H1 (cell line): ENCODE measurements around the gene PIGBOS1. TPM values are rescaled to one million over a fixed set of nuclear protein-coding genes. Genes with fewer than 3 reads are reported as not detected.

Experiments used
- CTCF ChIA-PET: fragments of 300-600 bp; sonication (Branson Sonifier 250); formaldehyde crosslinking; loops from one replicate; lab custom pipeline; 2021; ENCODE audit not compliant: partially characterized antibody; lab: Charles Lee
- POLR2A ChIA-PET: fragments of 300-600 bp; sonication (Branson Sonifier 250); formaldehyde crosslinking; loops from one replicate; lab custom pipeline; 2021; ENCODE audit warnings: inconsistent platforms; ENCODE audit not compliant: partially characterized antibody; lab: Charles Lee
- DNase-seq, 2 experiments: peaks; one replicate each; pipeline versions ENCODE4 v3.0.0 to v3.0.0-alpha.2; 2010 to 2022; ENCODE audit warnings: low spot score in 2 of 2, low read depth in 1 of 2, mixed read lengths in 1 of 2
- FAIRE-seq: peaks from 2 replicates; lab custom pipeline; 2011; peaks lifted over from hg19 to GRCh38; lab: Jason Lieb, UNC
- H2AFZ ChIP-seq: 2 replicates; pipeline ENCODE4 v1.8.1; 2012; ENCODE audit warnings: low read length, inconsistent platforms
- H2AK5ac ChIP-seq: 2 replicates; pipeline ENCODE4 v1.6.1; 2013; ENCODE audit warnings: low read depth, low read length
- H2BK120ac ChIP-seq: replicated peaks from 2 replicates; pipeline ENCODE3; 2013; ENCODE audit warnings: low read depth, low read length, inconsistent platforms
- H2BK12ac ChIP-seq: 2 replicates; pipeline ENCODE4 v1.6.1; 2013; ENCODE audit warnings: low read depth, low read length
- H2BK15ac ChIP-seq: 2 replicates; pipeline ENCODE4 v1.6.1; 2013; ENCODE audit warnings: low read length
- H2BK20ac ChIP-seq: 2 replicates; pipeline ENCODE4 v1.6.1; 2013; ENCODE audit warnings: low read length
- H2BK5ac ChIP-seq: 2 replicates; pipeline ENCODE4 v1.6.1; 2013; ENCODE audit warnings: low read depth, low read length
- H3K14ac ChIP-seq: 2 replicates; pipeline ENCODE4 v1.6.1; 2013; ENCODE audit warnings: inconsistent platforms; ENCODE audit not compliant: insufficient read length
- H3K18ac ChIP-seq: 2 replicates; pipeline ENCODE4 v1.6.1; 2013; ENCODE audit warnings: low read length; ENCODE audit errors: extremely low read depth
- H3K23ac ChIP-seq: 2 replicates; pipeline ENCODE4 v1.6.1; 2013; ENCODE audit warnings: inconsistent platforms; ENCODE audit not compliant: insufficient read length
- H3K23me2 ChIP-seq: 2 replicates; pipeline ENCODE4 v1.6.1; 2013; ENCODE audit warnings: low read depth, low read length
- H3K27ac ChIP-seq: 2 replicates; pipeline ENCODE4 v1.6.1; 2011; ENCODE audit warnings: low read depth, low read length, inconsistent platforms
- H3K27me3 ChIP-seq, 4 experiments: replicated peaks in 1 of 4; 1 replicate in 1 of 4; 2 replicates in 3 of 4; pipeline versions ENCODE4 v1.6.1 to v1.8.1; 2011 to 2013; ENCODE audit warnings: low read length in 3 of 4, mild to moderate bottlenecking in 3 of 4, inconsistent platforms in 2 of 4, mixed read lengths in 2 of 4, moderate library complexity in 1 of 4; ENCODE audit not compliant: control insufficient read depth in 3 of 4, insufficient read depth in 3 of 4; ENCODE audit errors: extremely low read depth in 1 of 4
- H3K36me3 ChIP-seq, 4 experiments: 2 replicates each; pipeline versions ENCODE4 v1.6.1 to v1.8.1; 2011 to 2013; ENCODE audit warnings: mild to moderate bottlenecking in 4 of 4, low read length in 3 of 4, moderate library complexity in 2 of 4, control low read depth in 1 of 4, inconsistent platforms in 1 of 4; ENCODE audit not compliant: insufficient read depth in 4 of 4, control insufficient read depth in 2 of 4
- H3K4ac ChIP-seq: replicated peaks from 2 replicates; pipeline ENCODE3; 2013; ENCODE audit warnings: low read length, low read depth, mixed read lengths, inconsistent platforms; ENCODE audit not compliant: insufficient read length
- H3K4me1 ChIP-seq, 4 experiments: replicated peaks in 1 of 4; 1 replicate in 1 of 4; 2 replicates in 3 of 4; pipeline versions ENCODE4 v1.6.1 to v1.8.1; 2011 to 2013; ENCODE audit warnings: low read length in 3 of 4, inconsistent platforms in 2 of 4, mixed read lengths in 1 of 4; ENCODE audit not compliant: insufficient read depth in 4 of 4, control insufficient read depth in 3 of 4
- H3K4me2 ChIP-seq, 2 experiments: 2 replicates each; pipeline versions ENCODE4 v1.6.1 to v1.8.1; 2011 to 2013; ENCODE audit warnings: low read depth in 2 of 2, low read length in 2 of 2, control low read depth in 1 of 2, inconsistent platforms in 1 of 2, mild to moderate bottlenecking in 1 of 2; ENCODE audit not compliant: insufficient read depth in 1 of 2
- H3K4me3 ChIP-seq, 4 experiments: fragments of 200-600, 300-600 bp in 1 of 4; sonication (generic), shearing (Covaris generic), sonication (Bioruptor Twin) in 1 of 4; 2 replicates each; pipeline versions ENCODE4 v1.5.1 to v1.8.1; 2011 to 2016; ENCODE audit warnings: low read length in 4 of 4, low read depth in 3 of 4, control low read depth in 2 of 4, inconsistent platforms in 2 of 4, mild to moderate bottlenecking in 2 of 4, mixed read lengths in 1 of 4, moderate library complexity in 1 of 4; ENCODE audit not compliant: insufficient read depth in 2 of 4; ENCODE audit errors: extremely low read depth in 1 of 4
- H3K56ac ChIP-seq: replicated peaks from 2 replicates; pipeline ENCODE3; 2013; ENCODE audit warnings: low read depth, mild to moderate bottlenecking, mixed read lengths, low read length, inconsistent platforms; ENCODE audit not compliant: insufficient read length
- H3K79me1 ChIP-seq: 2 replicates; pipeline ENCODE4 v1.6.1; 2013; ENCODE audit warnings: low read depth, low read length, control low read depth
- H3K79me2 ChIP-seq, 2 experiments: 2 replicates each; pipeline versions ENCODE4 v1.6.1 to v1.8.1; 2012 to 2013; ENCODE audit warnings: low read length in 2 of 2, mild to moderate bottlenecking in 2 of 2, inconsistent platforms in 1 of 2; ENCODE audit not compliant: insufficient read depth in 2 of 2, control insufficient read depth in 1 of 2
- H3K9ac ChIP-seq, 4 experiments: replicated peaks in 1 of 4; 1 replicate in 1 of 4; 2 replicates in 3 of 4; pipeline versions ENCODE4 v1.6.1 to v1.8.1; 2011 to 2013; ENCODE audit warnings: low read depth in 3 of 4, low read length in 3 of 4, control low read depth in 2 of 4, mild to moderate bottlenecking in 2 of 4, moderate library complexity in 2 of 4, inconsistent platforms in 1 of 4; ENCODE audit errors: extremely low read depth in 1 of 4
- H3K9me3 ChIP-seq, 2 experiments: 2 replicates each; pipeline versions ENCODE4 v1.6.1 to v1.8.1; 2012 to 2013; ENCODE audit warnings: mild to moderate bottlenecking in 2 of 2, moderate library complexity in 2 of 2, control low read depth in 1 of 2, inconsistent platforms in 1 of 2, low read depth in 1 of 2, low read length in 1 of 2, mixed read lengths in 1 of 2; ENCODE audit not compliant: insufficient read depth in 2 of 2
- H4K20me1 ChIP-seq, 2 experiments: replicated peaks in 1 of 2; 2 replicates each; pipeline versions ENCODE3 to v1.8.1; 2011 to 2013; ENCODE audit warnings: inconsistent platforms in 2 of 2, low read length in 2 of 2, mild to moderate bottlenecking in 1 of 2; ENCODE audit not compliant: insufficient read depth in 2 of 2, control insufficient read depth in 1 of 2
- H4K5ac ChIP-seq: 2 replicates; pipeline ENCODE4 v1.6.1; 2013; ENCODE audit warnings: low read length, low read depth, mixed read lengths, inconsistent platforms; ENCODE audit not compliant: insufficient read length
- H4K8ac ChIP-seq: 2 replicates; pipeline ENCODE4 v1.8.0; 2013; ENCODE audit warnings: mild to moderate bottlenecking, moderate library complexity, low read length, inconsistent platforms; ENCODE audit not compliant: insufficient read depth; ENCODE audit errors: extremely low read depth
- H4K91ac ChIP-seq: replicated peaks from 2 replicates; pipeline ENCODE3; 2013; ENCODE audit warnings: low read length, mixed read lengths, inconsistent platforms; ENCODE audit not compliant: insufficient read length
- ATF3 ChIP-seq: IDR thresholded peaks from 2 replicates; pipeline ENCODE4 v1.6.1; 2011; ENCODE audit warnings: low read depth, mild to moderate bottlenecking, low read length; ENCODE audit not compliant: insufficient read depth
- EZH2 ChIP-seq: fragments of 200-600 bp; sonication (generic); IDR thresholded peaks from 2 replicates; pipeline ENCODE4 v1.7.1; 2012; ENCODE audit warnings: low read depth, mild to moderate bottlenecking, moderate library complexity, low read length, inconsistent platforms; ENCODE audit not compliant: severe bottlenecking
- NANOG ChIP-seq: IDR thresholded peaks from 2 replicates; pipeline ENCODE4 v1.6.1; 2011; ENCODE audit warnings: low read length, low read depth, mild to moderate bottlenecking, inconsistent platforms; ENCODE audit not compliant: insufficient read depth, poor library complexity, severe bottlenecking
- POLR2A ChIP-seq, 2 experiments: IDR thresholded peaks; 1 replicate in 1 of 2; 2 replicates in 1 of 2; pipeline ENCODE4 v1.6.1; 2011; ENCODE audit warnings: low read depth in 2 of 2, low read length in 2 of 2, mild to moderate bottlenecking in 2 of 2; ENCODE audit errors: control extremely low read depth in 1 of 2
- POLR2AphosphoS5 ChIP-seq: IDR thresholded peaks from 2 replicates; pipeline ENCODE4 v1.6.1; 2011; ENCODE audit warnings: low read depth, low read length
- RAD21 ChIP-seq, 2 experiments: IDR thresholded peaks in 1 of 2; conservative IDR thresholded peaks in 1 of 2; 2 replicates each; pipeline ENCODE4 v1.6.1; 2011; ENCODE audit warnings: low read depth in 2 of 2, low read length in 2 of 2, improper control_type of control experiment in 1 of 2, inconsistent platforms in 1 of 2, mild to moderate bottlenecking in 1 of 2, moderate library complexity in 1 of 2
- SIX5 ChIP-seq: IDR thresholded peaks from 2 replicates; pipeline ENCODE4 v1.6.1; 2011; ENCODE audit warnings: mild to moderate bottlenecking, low read depth, low read length
- SP2 ChIP-seq: IDR thresholded peaks from 2 replicates; pipeline ENCODE4 v1.6.1; 2012; ENCODE audit warnings: mild to moderate bottlenecking, low read length, inconsistent platforms
- TBP ChIP-seq: IDR thresholded peaks from 2 replicates; pipeline ENCODE4 v1.6.1; 2011; ENCODE audit warnings: low read depth, low read length, improper control_type of control experiment
- TEAD4 ChIP-seq: IDR thresholded peaks from 2 replicates; pipeline ENCODE4 v1.6.1; 2012; ENCODE audit warnings: low read depth, low read length, inconsistent platforms, mixed read lengths
- WGBS, 2 experiments: shearing (Covaris generic) in 1 of 2; methylation state at CpG; one replicate each; pipeline versions ENCODE4 v1.1.6 to v1.1.7; 2013 to 2015; ENCODE audit warnings: low lambda C conversion rate in 2 of 2, mixed read lengths in 2 of 2, inconsistent platforms in 1 of 2, low coverage in 1 of 2, missing lambda C conversion rate in 1 of 2; ENCODE audit not compliant: insufficient replicate concordance in 2 of 2, insufficient coverage in 1 of 2, insufficient read length in 1 of 2; ENCODE audit errors: extremely low coverage in 1 of 2, missing lambda C conversion rate in 1 of 2; 5-methylcytosine and 5-hydroxymethylcytosine counted together
- polyA plus RNA-seq, 7 experiments: library from polyadenylated mRNA; depleted of rRNA in 3 of 7; stranded (reverse) in 5 of 7; unstranded in 2 of 7; fragments of >200 nt in 5 of 7; fragments of 200-250 nt in 2 of 7; gene quantifications; 1 replicate in 5 of 7; 2 replicates in 1 of 7; 4 replicates in 1 of 7; pipeline versions ENCODE4 v1.2.1 to v1.2.3, GENCODE V29; 2011 to 2013; ENCODE audit warnings: missing spikeins in 2 of 7, mixed read lengths in 2 of 7
- total RNA-seq: library from RNA; stranded (reverse); fragmentation: NEBNext Ultra II Directional; extraction: Animal tissue kit (Norgen Biotek cat#: 25700); gene quantifications from 2 replicates; pipeline ENCODE4 v1.2.1, GENCODE V29; 2021

The PIGBOS1 gene
- total and polyA plus RNA-seq, 2 of the 8 experiments (the other 6 are each of a cell fraction or from before 2014, with no cell fraction given): 7.8 to 16.7 TPM

- H3K4me1 ChIP-seq: peaks cover 1 to 3% (median 2%) of the 10 kb centered on the region in 4 experiments; a peak in 3 of 7 replicates
- H3K79me1 ChIP-seq: no peaks in the 10 kb centered on the region
- no peak overlapping the region for H3K56ac ChIP-seq
- no peak overlapping the region for H3K4me2 ChIP-seq
- no peak overlapping the region for H3K9ac ChIP-seq
- no peak overlapping the region for H3K4me3 ChIP-seq
- POLR2A ChIA-PET: interaction anchor here (1.5 kb wide), 1 partner anchor 12 kb away, joined by 4 read pairs; no protein-coding TSS in a partner anchor
- H3K79me2 ChIP-seq: no peaks in the 10 kb centered on the region
- H3K9me3 ChIP-seq: no peaks in the 10 kb centered on the region
- CTCF ChIA-PET: no interaction called here
- H2BK120ac ChIP-seq: no peak overlapping the region
- no peak overlapping the region for H4K91ac ChIP-seq
- no peak overlapping the region for H2BK15ac ChIP-seq
- DNase-seq (no peak), FAIRE-seq (no peak)
- H3K14ac ChIP-seq: no peak overlapping the region
- H3K27ac ChIP-seq: no peak overlapping the region
- H3K27me3 ChIP-seq: no peaks in the 10 kb centered on the region
- H2AK5ac ChIP-seq: no peak overlapping the region
- no peak overlapping the region for H4K8ac ChIP-seq
- no peak overlapping the region for H2BK20ac ChIP-seq
- H2AFZ ChIP-seq: no peak overlapping the region
- no peaks in the 10 kb centered on the region for H4K20me1 ChIP-seq
- H3K4ac ChIP-seq: no peak overlapping the region
- no peak overlapping the region for H2BK12ac ChIP-seq
- no peak overlapping the region for H2BK5ac ChIP-seq
- no peaks in the 10 kb centered on the region for H3K36me3 ChIP-seq
- no peak overlapping the region for H3K23ac ChIP-seq
- H3K18ac ChIP-seq: no peak overlapping the region
- WGBS, 2 experiments: 91% methylated on average over 1 of the region's 1 CpG; no CpG with 5 or more reads in 1 of the 2 experiments
- TF ChIP-seq ATF3: no peak
- TF ChIP-seq TBP: no peak
- TF ChIP-seq POLR2A (IDR thresholded peaks at IDR 0.05; ENCODE audit: control extremely low read depth in 1 of 2, low read depth in 2 of 2, low read length in 2 of 2): no peak
- TF ChIP-seq POLR2AphosphoS5: no peak
- no peak for TF ChIP-seq TEAD4
- TF ChIP-seq NANOG: no peak
- TF ChIP-seq RAD21 (IDR thresholded peaks at IDR 0.05 in 1 of 2, conservative IDR thresholded peaks at IDR 0.05 in 1 of 2; ENCODE audit: low read depth in 2 of 2, low read length in 2 of 2): no peak
- no peak for TF ChIP-seq SIX5
- TF ChIP-seq SP2: no peak
- no peak for TF ChIP-seq EZH2
- H4K5ac ChIP-seq: no peak overlapping the region
- no peaks in the 10 kb centered on the region for H3K23me2 ChIP-seq
Measured at GRCh38 chr15:55327387-55327786, 8.5 kb upstream of the PIGBOS1 start.
